Left cardiac atrium (tissue), 4 donors: ENCODE measurements around the gene TBC1D9B. TPM values are rescaled to one million over a fixed set of nuclear protein-coding genes. Genes with fewer than 3 reads are reported as not detected.

ENCODE experiments used
- ATAC-seq, 2 donors: fragments of 200-7000 bp; cut with Tn5 transposase; one replicate each; pipeline ENCODE4 v1.9.1; 2020; ENCODE audit warnings: mild to moderate bottlenecking in 2 of 2, moderate library complexity in 2 of 2
- DNase-seq: peaks from one replicate; pipeline ENCODE4 v3.0.0-alpha.2; 2020
- intact Hi-C, 2 donors: fragments of 100-400 bp; cut with DNase I; formaldehyde crosslinking; loops; one replicate each; pipeline versions ENCODE4 v1.14.1 to v1.15.1; 2022 to 2023
- total RNA-seq, 2 donors: library from RNA; stranded (reverse); fragmentation: NEBNext Ultra II Directional; extraction: Animal tissue kit (Norgen Biotek cat#: 25700); gene quantifications; one replicate each; pipeline ENCODE4 v1.2.1, GENCODE V29; 2021
- donor health status: DM: no; HTN: yes; CAD: no.
- donor health status: DM: no; HTN: yes; CAD: no; lungs with severe emphysema.
- donor health status: DM: yes; HTN: yes; CAD: no.
- donor health status: Dilated cardiomyopathy.

Gene TBC1D9B
- total RNA-seq, 2 donors from 2014 or later = 43.5 to 53.5 TPM

- DNase-seq (no peak), ATAC-seq (no peak)
- intact Hi-C loops = no loop called here
Observed at GRCh38 chr5:179890751-179891682, 16.7 kb downstream of the TBC1D9B start.

GRCh38 chr5:179889885-179890284, 17.8 kb downstream of the TBC1D9B start:
- DNase-seq = no peak
- no peak for ATAC-seq
- intact Hi-C loops = no loop called here

GRCh38 chr5:179887802-179888201, 19.9 kb downstream of the TBC1D9B start:
- DNase-seq (no peak), ATAC-seq (no peak)
- intact Hi-C loops = no loop called here

- no peak for ATAC-seq
- DNase-seq = no peak
- intact Hi-C loops = no loop called here
Observed at GRCh38 chr5:179887095-179887494, 20.6 kb downstream of the TBC1D9B start.

- DNase-seq = no peak
- ATAC-seq = peak in 1 of 2 donors; percentile 50
- intact Hi-C loops = no loop called here
Observed at GRCh38 chr5:179886190-179886911, 21.3 kb downstream of the TBC1D9B start.

- intact Hi-C loops = no loop called here
- no peak for DNase-seq
- no peak for ATAC-seq
Observed at GRCh38 chr5:179885491-179886090, 22.1 kb downstream of the TBC1D9B start.

- no peak for DNase-seq
- intact Hi-C loops = no loop called here
- ATAC-seq = no peak
Observed at GRCh38 chr5:179883163-179883562, 24.5 kb downstream of the TBC1D9B start.

- DNase-seq (no peak), ATAC-seq (no peak)
- intact Hi-C loops = no loop called here
Observed at GRCh38 chr5:179882338-179882737, 25.4 kb downstream of the TBC1D9B start.

GRCh38 chr5:179880848-179881590, 26.7 kb downstream of the TBC1D9B start:
- intact Hi-C loops = no loop called here
- DNase-seq = no peak
- ATAC-seq = no peak

- intact Hi-C loops = no loop called here
- no peak for ATAC-seq
- no peak for DNase-seq
Observed at GRCh38 chr5:179880066-179880650, 27.5 kb downstream of the TBC1D9B start.

- intact Hi-C loops = no loop called here
- no peak for ATAC-seq
- no peak for DNase-seq
Observed at GRCh38 chr5:179879690-179880010, 28.0 kb downstream of the TBC1D9B start.

- DNase-seq (no peak), ATAC-seq (peak in 1 of 2 donors; percentile 8)
- intact Hi-C loops = no loop called here
Observed at GRCh38 chr5:179879003-179879689, 28.6 kb downstream of the TBC1D9B start.

GRCh38 chr5:179878222-179879002, 29.3 kb downstream of the TBC1D9B start:
- ATAC-seq (peak in 1 of 2 donors; percentile 27), DNase-seq (no peak)
- intact Hi-C loops = no loop called here

- intact Hi-C loops = no loop called here
- no peak for DNase-seq
- ATAC-seq = no peak
Observed at GRCh38 chr5:179876610-179876952, 31.1 kb downstream of the TBC1D9B start.

GRCh38 chr5:179875741-179876609, 31.7 kb downstream of the TBC1D9B start:
- ATAC-seq (no peak), DNase-seq (no peak)
- intact Hi-C loops = no loop called here

GRCh38 chr5:179874536-179875292, 33.0 kb downstream of the TBC1D9B start:
- intact Hi-C loops = no loop called here
- no peak for ATAC-seq
- no peak for DNase-seq
